HEK293T (cell line): Measurements from ENCODE around the gene NKD2.

Source experiments
- BHLHE40 ChIP-seq: fragments of 450-650 bp; IDR thresholded peaks from 2 replicates; pipeline ENCODE4 v1.6.1; 2016; ENCODE audit warnings: mild to moderate bottlenecking, moderate library complexity, borderline replicate concordance
- FOXA1 ChIP-seq: fragments of 450-650 bp; IDR thresholded peaks from 2 replicates; pipeline ENCODE4 v1.6.1; 2016; ENCODE audit warnings: mild to moderate bottlenecking
- FOXK2 ChIP-seq: fragments of 450-650 bp; IDR thresholded peaks from 2 replicates; pipeline ENCODE4 v1.6.1; 2016; ENCODE audit warnings: mild to moderate bottlenecking
- FOXM1 ChIP-seq: fragments of 450-650 bp; IDR thresholded peaks from 2 replicates; pipeline ENCODE4 v1.6.1; 2017; ENCODE audit warnings: mild to moderate bottlenecking, borderline replicate concordance
- HDGF ChIP-seq: fragments of 450-650 bp; IDR thresholded peaks from 2 replicates; pipeline ENCODE4 v1.6.1; 2017; ENCODE audit warnings: antibody characterized with exemption, borderline replicate concordance
- LEF1 ChIP-seq: fragments of 450-650 bp; IDR thresholded peaks from 2 replicates; pipeline ENCODE4 v1.6.1; 2017; ENCODE audit warnings: mild to moderate bottlenecking, borderline replicate concordance
- SP1 ChIP-seq: fragments of 450-650 bp; IDR thresholded peaks from 2 replicates; pipeline ENCODE4 v1.6.1; 2017
- TARDBP ChIP-seq: fragments of 450-650 bp; IDR thresholded peaks from 2 replicates; pipeline ENCODE4 v1.6.1; 2016

DNA sequence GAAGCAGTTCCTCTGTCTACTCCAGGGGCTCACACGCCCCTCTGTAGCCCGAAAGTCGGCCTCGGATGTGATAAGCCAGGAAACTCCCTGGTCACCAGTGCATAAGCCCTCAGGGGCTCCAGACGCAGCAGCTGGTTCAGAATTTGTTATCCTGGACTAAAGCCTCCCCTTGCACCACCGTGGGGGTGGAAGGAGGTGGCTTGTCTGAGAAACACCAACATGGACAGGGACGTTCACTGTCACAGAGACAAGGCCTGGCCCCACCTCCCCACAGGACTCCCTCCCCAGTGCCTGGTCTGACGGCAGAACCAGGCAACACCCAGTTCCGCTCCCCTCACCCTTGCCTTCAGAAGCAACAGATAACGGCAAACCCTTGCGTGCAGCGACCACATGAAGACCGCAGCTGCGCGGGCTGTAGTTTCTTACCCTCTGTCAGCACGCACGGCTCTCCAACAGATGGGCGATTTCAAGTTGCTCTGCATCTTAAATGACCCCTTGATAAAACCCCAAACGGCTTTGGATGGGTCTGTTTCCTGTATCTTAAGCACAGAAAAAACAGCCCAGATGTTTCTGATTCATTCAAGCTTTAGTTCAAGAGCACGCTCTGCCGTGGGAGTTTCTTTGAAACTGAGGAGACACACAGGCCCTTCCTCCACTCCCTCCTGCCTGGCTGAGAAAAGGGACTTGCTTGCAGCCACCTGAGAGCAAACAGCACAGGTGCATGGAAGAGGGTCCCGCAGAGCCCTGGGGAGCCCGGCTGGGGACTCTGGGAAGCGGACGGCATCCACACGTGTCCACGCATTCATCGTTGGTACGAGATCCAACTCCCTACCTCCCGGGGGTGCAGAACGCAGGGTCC, 44.7 kb upstream of the NKD2 start:
- TF ChIP-seq BHLHE40 (no peak), SP1 (no peak), FOXK2 (no peak), HDGF (no peak), FOXM1 (no peak), TARDBP (no peak), FOXA1 (no peak), LEF1 (no peak)
